ENCODE data around the gene ARSG. TPM values are rescaled to one million over a fixed set of nuclear protein-coding genes. Genes with fewer than 3 reads are reported as not detected.

The ARSG gene
- total and polyA plus RNA-seq, 9 of the 15 experiments (the other 6 are each of a cell fraction or from before 2014, with no cell fraction given), result 1.0 to 5.6 (median 1.8) TPM

GRCh38 chr17:68357886-68358285, 66.6 kb downstream of the ARSG start:
- no peak for FAIRE-seq
- peaks cover 27 to 53% of the 10 kb centered on the region in 2 experiments for H3K27me3 ChIP-seq (ENCODE audit: control insufficient read depth in 2 of 2, insufficient read depth in 2 of 2, low read length in 2 of 2)
- DNase-seq (ENCODE audit: extremely low read depth in 1 of 4, low spot score in 3 of 4), result no peak
- 18% methylated on average over 4 of the region's 4 CpGs for WGBS (ENCODE audit: insufficient coverage, low coverage, missing lambda C conversion rate)
- H4K20me1 ChIP-seq (replicated peaks; ENCODE audit: control insufficient read depth, insufficient read depth, low read length), result no peaks in the 10 kb centered on the region
- BruUV-seq (replicated peaks), result no TSS peak
- ChIA-PET CTCF (ENCODE audit: low intra/inter-chr PET ratio) (no interaction called here), POLR2A (no interaction called here)
- H3K9me3 ChIP-seq (replicated peaks; ENCODE audit: control insufficient read depth, insufficient read depth, low read depth, low read length), result no peaks in the 10 kb centered on the region
- no peaks in the 10 kb centered on the region for H3K4me1 ChIP-seq (replicated peaks in 1 of 2; ENCODE audit: control insufficient read depth in 2 of 2, insufficient read depth in 2 of 2, low read length in 2 of 2)
- H2AFZ ChIP-seq (ENCODE audit: low read depth, low read length), result no peak overlapping the region
- no peak overlapping the region for H3K27ac ChIP-seq (ENCODE audit: extremely low read depth, low read depth, low read length)
- H3K79me2 ChIP-seq (ENCODE audit: control insufficient read depth, insufficient read depth, low read length), result no peaks in the 10 kb centered on the region
- H3K9ac ChIP-seq (ENCODE audit: insufficient read depth in 1 of 2, low read depth in 2 of 2, low read length in 2 of 2), result no peak overlapping the region
- intact Hi-C loops (cut with micrococcal nuclease) (no loop called here), in situ Hi-C loops (cut with MboI) (no loop called here)
- no peak overlapping the region for H3K4me3 ChIP-seq
- no peak overlapping the region for H3K4me2 ChIP-seq (ENCODE audit: insufficient read depth, low read length)
- H3K9me1 ChIP-seq (ENCODE audit: control insufficient read depth, insufficient read depth, low read length), result no peaks in the 10 kb centered on the region
- no peaks in the 10 kb centered on the region for H3K36me3 ChIP-seq (ENCODE audit: control insufficient read depth, insufficient read depth, low read length)
- no peak for TF ChIP-seq U2AF2 (optimal IDR thresholded peaks at IDR 0.05; ENCODE audit: low read depth, low read length)
- TF ChIP-seq THAP12 (CRISPR knock-in tag; IDR thresholded peaks at IDR 0.05), result no peak
- TF ChIP-seq GATA2 (CRISPR knock-in tag; IDR thresholded peaks at IDR 0.05), result no peak
- no peak for ATAC-seq
